ENCODE results near the gene BEAN1.
"Not testable (repeated sequence)": the region's sequence is repeated elsewhere in the genome, so short reads cannot be mapped to it uniquely, and the experiment has no call there.

The BEAN1 gene

DNA sequence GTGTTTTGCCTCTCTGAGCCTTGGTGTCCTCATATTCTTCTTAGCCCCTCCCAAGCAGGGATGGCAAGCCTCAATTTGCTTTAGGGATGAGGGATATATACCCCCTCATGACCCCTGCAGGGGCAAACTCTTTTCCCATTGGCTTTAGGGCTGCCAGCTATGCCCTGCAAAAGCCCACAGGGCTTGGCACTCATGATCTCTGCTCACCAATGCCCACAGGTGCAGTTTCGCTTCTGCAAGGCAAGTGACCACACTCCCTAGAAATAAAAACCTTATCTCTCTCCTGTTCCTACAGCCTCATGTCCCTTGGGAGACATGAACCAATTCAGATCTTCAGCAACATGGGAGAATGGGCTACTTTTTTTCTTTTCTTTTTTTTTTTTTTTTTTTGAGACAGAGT, 8.8 kb downstream of the BEAN1 start:
- Mint-ChIP-seq H3K36me3 (no peaks in the 10 kb centered on the region), H3K9me3 (no peaks in the 10 kb centered on the region), H3K4me3 (no peak overlapping the region), H3K27ac (no peak overlapping the region), H3K4me1 (no peaks in the 10 kb centered on the region), H3K27me3 (peaks cover 58 to 71% of the 10 kb centered on the region in 2 donors)
- ATAC-seq (replicated peaks), result no peak
- no peak for DNase-seq

DNA sequence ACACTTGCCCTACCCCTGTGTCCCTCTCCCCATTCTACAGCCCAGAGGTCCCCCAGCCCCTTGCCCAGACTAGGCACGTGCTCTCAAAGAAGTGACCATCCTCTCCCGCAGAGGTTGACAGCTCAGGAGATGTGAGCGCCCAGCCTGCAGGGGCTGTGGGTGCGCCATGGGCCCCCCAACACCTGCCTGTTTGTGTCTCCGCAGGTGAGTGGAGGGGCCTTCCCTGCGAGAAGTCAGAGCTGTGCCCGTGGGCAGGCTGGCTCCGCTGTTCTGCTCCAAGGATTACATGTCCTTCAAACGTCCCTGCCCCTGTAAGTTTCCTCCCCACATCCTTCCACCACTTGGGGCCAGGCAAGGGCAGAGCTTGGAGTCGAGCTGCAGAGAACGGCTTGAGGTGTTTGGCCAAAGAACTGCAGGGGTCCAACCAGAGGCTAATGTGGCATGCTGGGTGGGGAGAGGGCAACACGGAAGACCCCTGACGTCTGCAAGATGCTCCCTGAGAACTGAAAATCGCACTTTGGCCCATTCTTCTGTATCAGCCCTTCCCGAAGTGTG, 10.4 kb downstream of the BEAN1 start:
- H3K9me3 Mint-ChIP-seq, result no peaks in the 10 kb centered on the region
- H3K36me3 Mint-ChIP-seq, result no peaks in the 10 kb centered on the region
- no peak overlapping the region for H3K27ac Mint-ChIP-seq
- H3K4me3 Mint-ChIP-seq, result no peak overlapping the region
- no peaks in the 10 kb centered on the region for H3K4me1 Mint-ChIP-seq
- no peak for ATAC-seq (replicated peaks)
- DNase-seq, result no peak
- peaks cover 62 to 68% of the 10 kb centered on the region in 2 donors for H3K27me3 Mint-ChIP-seq

DNA sequence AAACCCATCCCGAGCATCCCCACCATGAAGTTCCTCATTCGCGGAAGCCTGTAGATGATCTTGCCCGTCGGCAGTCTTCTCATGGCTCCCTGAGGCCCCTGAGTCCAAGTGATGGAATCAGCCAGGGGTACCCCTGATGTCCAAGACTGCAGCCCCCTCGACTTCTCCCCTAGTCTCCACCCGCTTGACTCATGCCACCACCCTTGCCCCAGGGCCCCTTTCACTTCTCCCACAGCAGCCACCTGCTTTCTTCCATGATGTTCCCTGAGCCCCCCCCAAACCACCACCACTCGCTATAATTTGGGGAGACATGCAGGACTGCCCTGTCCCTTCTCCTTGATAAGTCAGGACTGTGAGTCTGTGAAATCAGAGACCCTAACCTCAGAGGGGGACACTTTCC, 11.4 kb downstream of the BEAN1 start:
- no peak overlapping the region for H3K4me3 Mint-ChIP-seq
- no peaks in the 10 kb centered on the region for H3K36me3 Mint-ChIP-seq
- no peaks in the 10 kb centered on the region for H3K9me3 Mint-ChIP-seq
- H3K4me1 Mint-ChIP-seq, result no peaks in the 10 kb centered on the region
- H3K27ac Mint-ChIP-seq, result no peak overlapping the region
- H3K27me3 Mint-ChIP-seq, result peaks cover 54 to 60% of the 10 kb centered on the region in 2 donors
- ATAC-seq (replicated peaks), result no peak
- no peak for DNase-seq

DNA sequence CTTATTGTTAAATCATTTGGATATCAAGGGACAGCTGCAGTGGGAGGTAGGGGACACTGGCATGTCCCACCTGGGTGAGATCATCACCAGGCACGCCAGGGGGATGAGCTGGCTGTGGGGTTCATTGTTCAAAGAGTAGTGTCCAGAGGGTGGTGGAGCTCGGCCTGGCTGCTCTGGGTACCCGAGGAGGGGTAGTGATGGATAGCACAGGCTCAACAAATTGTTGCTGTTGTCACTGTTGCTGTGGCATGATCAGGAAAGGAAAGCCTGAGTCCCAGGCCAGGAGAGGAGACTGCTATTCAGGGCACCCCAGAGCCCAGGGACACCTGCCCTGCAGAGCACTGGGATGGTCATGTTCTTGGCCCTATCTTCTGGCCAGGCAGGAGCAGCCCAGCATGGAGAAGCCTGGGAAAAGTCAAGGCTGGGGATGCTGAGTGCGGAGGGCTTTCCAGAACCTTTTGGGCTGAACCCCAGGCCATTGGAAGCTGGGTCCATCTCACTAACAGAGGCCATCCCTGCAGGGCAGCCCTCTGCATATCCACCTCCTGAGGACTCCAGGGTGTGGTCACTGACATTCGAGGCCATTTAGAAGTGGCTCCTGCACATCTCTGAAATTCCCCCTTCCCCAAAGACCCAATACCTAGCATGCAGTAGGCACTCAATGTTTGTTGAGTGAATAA, 12.1 kb downstream of the BEAN1 start:
- peaks cover 57 to 60% of the 10 kb centered on the region in 2 donors for H3K27me3 Mint-ChIP-seq
- H3K4me1 Mint-ChIP-seq, result no peaks in the 10 kb centered on the region
- no peaks in the 10 kb centered on the region for H3K9me3 Mint-ChIP-seq
- no peak for DNase-seq
- no peaks in the 10 kb centered on the region for H3K36me3 Mint-ChIP-seq
- H3K27ac Mint-ChIP-seq, result no peak overlapping the region
- ATAC-seq (replicated peaks), result no peak
- H3K4me3 Mint-ChIP-seq, result no peak overlapping the region

DNA sequence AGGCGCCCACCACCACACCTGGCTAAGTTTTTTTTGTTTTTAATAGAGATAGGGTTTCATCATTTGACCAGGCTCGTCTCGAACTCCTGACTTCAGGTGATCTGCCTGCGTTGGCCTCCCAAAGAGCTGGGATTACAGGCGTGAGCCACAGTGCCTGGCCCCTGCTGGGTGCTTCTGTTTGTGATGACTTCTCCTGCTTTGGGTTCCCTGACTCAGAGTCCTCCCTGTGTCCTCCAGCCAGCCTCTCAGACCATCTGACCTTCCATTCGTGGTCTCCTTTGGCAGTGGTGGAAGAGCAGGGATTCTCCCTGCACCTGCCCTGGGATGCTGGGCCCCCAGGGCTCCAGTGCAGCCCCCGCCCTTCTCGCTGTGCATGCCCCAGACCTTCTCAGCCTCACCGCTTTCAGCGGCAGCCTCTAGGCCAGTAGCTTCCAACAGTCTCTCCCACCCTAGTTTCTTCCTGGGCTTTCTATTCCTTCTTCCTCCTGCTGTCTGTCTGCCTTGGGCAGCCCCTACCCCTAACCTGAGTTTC, 13.2 kb downstream of the BEAN1 start:
- ATAC-seq (replicated peaks), result no peak
- H3K9me3 Mint-ChIP-seq, result no peaks in the 10 kb centered on the region
- H3K36me3 Mint-ChIP-seq, result no peaks in the 10 kb centered on the region
- H3K27me3 Mint-ChIP-seq, result peaks cover 52 to 61% of the 10 kb centered on the region in 2 donors
- no peak for DNase-seq
- H3K27ac Mint-ChIP-seq, result no peak overlapping the region
- no peaks in the 10 kb centered on the region for H3K4me1 Mint-ChIP-seq
- H3K4me3 Mint-ChIP-seq, result no peak overlapping the region

DNA sequence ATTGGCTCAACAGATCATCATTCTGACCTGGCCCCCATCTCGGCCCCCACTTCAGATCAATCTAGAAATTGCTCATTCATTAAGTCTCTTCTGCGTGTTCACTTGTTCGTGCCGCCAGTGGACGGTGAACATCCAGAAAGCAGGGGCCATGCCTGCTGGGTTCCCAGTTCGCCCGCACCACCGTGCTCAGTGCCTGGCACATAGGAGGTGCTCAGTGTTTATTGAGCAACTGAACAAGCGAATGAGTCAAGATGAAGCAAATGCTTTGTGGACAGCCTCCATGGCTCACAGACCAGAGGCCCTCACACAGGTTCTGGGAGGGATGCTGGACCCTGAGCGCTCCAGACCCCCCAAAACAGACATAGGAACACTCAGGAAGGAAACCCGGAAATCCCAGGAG, 13.9 kb downstream of the BEAN1 start:
- no peaks in the 10 kb centered on the region for H3K9me3 Mint-ChIP-seq
- no peak for ATAC-seq (replicated peaks)
- H3K27me3 Mint-ChIP-seq, result peaks cover 53 to 67% of the 10 kb centered on the region in 2 donors
- no peak overlapping the region for H3K4me3 Mint-ChIP-seq
- DNase-seq, result no peak
- no peaks in the 10 kb centered on the region for H3K36me3 Mint-ChIP-seq
- H3K4me1 Mint-ChIP-seq, result no peaks in the 10 kb centered on the region
- no peak overlapping the region for H3K27ac Mint-ChIP-seq

DNA sequence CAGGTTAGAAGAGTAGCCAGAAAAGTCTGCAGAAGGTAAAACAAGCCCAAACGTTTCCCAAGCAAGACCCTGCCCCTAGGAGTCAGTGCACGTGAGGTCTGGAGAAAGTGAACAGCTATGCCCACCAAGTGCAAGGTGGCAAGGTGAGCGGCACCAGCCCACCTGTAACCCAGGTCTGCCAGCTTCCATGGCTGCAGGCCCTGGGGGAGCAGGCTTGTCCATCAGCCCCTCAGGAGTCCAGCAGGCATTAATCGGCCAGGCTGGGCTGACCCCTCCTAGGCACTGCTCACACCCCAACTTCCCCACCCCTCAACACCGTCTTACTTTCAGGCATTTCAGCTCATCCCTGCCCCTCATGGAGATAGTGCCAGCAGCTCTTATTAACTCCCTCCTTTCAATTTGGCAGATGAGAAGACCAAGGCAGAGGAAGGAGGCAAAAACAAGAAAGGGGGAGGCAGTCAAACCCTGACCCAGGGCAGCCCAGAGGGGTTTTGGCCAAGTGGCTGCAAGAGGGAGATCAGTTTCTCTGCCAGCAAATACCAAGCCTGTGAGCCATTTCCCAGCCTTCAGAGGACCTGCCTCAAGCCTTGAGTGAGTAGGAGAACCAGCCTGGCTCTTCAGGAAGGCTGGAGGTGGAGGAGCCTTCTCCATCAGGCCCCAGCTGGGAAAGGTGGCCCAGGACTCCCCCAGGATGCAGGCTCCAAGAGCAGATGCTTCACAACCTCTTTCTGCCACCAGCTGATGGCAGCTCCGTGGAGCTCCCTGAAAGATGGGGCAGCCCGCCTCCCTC, 14.7 kb downstream of the BEAN1 start:
- Mint-ChIP-seq H3K4me1 (no peaks in the 10 kb centered on the region), H3K4me3 (no peak overlapping the region), H3K27me3 (peaks cover 61 to 75% of the 10 kb centered on the region in 2 donors), H3K27ac (no peak overlapping the region), H3K36me3 (no peaks in the 10 kb centered on the region), H3K9me3 (no peaks in the 10 kb centered on the region)
- DNase-seq (no peak), ATAC-seq (replicated peaks) (no peak)

GRCh38 chr16:66442502-66443268, 15.6 kb downstream of the BEAN1 start:
- Mint-ChIP-seq H3K4me3 (no peak overlapping the region), H3K36me3 (no peaks in the 10 kb centered on the region), H3K9me3 (no peaks in the 10 kb centered on the region), H3K27ac (no peak overlapping the region), H3K27me3 (peaks cover 57 to 74% of the 10 kb centered on the region in 2 donors), H3K4me1 (no peaks in the 10 kb centered on the region)
- DNase-seq, result no peak
- no peak for ATAC-seq (replicated peaks)

GRCh38 chr16:66443269-66443652, 16.2 kb downstream of the BEAN1 start:
- Mint-ChIP-seq H3K27me3 (peaks cover 55 to 74% of the 10 kb centered on the region in 2 donors), H3K9me3 (no peaks in the 10 kb centered on the region), H3K36me3 (no peaks in the 10 kb centered on the region), H3K4me3 (no peak overlapping the region), H3K27ac (no peak overlapping the region), H3K4me1 (no peaks in the 10 kb centered on the region)
- ATAC-seq (replicated peaks), result no peak
- no peak for DNase-seq

DNA sequence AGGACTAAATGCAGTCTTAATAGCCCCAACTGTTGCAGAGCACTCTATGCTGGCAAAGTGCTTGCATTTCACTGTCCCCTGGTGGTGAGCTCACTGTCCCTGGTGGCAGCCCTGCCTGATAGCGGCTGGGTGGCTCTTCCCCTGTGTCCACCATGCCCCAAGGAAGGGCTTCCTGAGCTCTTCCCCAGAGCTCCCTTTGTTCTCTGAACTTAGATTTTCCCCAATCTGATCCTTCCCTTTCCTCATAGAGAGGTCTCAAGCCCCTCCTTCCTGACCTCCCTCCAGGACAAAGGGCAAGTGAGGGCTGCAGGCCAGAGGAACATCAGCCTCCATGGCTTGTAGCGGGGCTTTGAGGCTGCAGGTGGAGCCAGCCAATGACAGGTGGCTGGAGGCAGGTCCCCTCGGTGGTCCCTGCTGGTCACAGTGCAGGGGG, 17.0 kb downstream of the BEAN1 start:
- no peaks in the 10 kb centered on the region for H3K4me1 Mint-ChIP-seq
- DNase-seq, result no peak
- peaks cover 48 to 71% of the 10 kb centered on the region in 2 donors for H3K27me3 Mint-ChIP-seq
- no peak for ATAC-seq (replicated peaks)
- H3K27ac Mint-ChIP-seq, result no peak overlapping the region
- no peak overlapping the region for H3K4me3 Mint-ChIP-seq
- H3K36me3 Mint-ChIP-seq, result no peaks in the 10 kb centered on the region
- H3K9me3 Mint-ChIP-seq, result no peaks in the 10 kb centered on the region

GRCh38 chr16:66446737-66447136, 19.6 kb downstream of the BEAN1 start:
- Mint-ChIP-seq H3K4me3 (no peak overlapping the region), H3K27me3 (peaks cover 30 to 52% of the 10 kb centered on the region in 2 donors), H3K36me3 (no peaks in the 10 kb centered on the region), H3K9me3 (no peaks in the 10 kb centered on the region), H3K27ac (no peak overlapping the region), H3K4me1 (no peaks in the 10 kb centered on the region)
- no peak for ATAC-seq (replicated peaks)
- no peak for DNase-seq

DNA sequence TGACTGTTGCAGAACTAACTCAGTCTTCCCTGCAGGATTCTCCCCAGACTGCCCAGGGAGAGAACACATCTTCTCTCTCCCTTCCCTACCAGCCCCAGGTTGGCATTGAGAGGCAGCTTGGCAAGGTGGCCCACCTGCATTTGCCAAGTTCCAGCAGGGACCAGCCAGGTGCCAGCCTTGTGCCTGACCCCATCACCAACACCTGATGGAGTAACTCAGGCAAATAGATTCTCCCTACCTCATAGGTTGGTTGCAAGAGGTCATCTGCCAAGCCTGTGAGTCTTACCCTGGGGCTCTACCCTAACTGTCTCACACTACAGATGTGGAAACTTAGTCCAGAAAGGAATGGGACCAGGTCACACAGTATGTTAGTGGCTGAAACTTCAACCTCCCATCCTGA, 20.4 kb downstream of the BEAN1 start:
- H3K36me3 Mint-ChIP-seq, result no peaks in the 10 kb centered on the region
- H3K27me3 Mint-ChIP-seq, result peaks cover 26 to 52% of the 10 kb centered on the region in 2 donors
- no peak overlapping the region for H3K4me3 Mint-ChIP-seq
- no peaks in the 10 kb centered on the region for H3K9me3 Mint-ChIP-seq
- DNase-seq (no peak), ATAC-seq (replicated peaks) (no peak)
- no peak overlapping the region for H3K27ac Mint-ChIP-seq
- no peaks in the 10 kb centered on the region for H3K4me1 Mint-ChIP-seq

- ATAC-seq (replicated peaks) (no peak), DNase-seq (no peak)
- Mint-ChIP-seq H3K27me3 (peaks cover 6 to 20% of the 10 kb centered on the region in 2 donors), H3K4me3 (no peak overlapping the region), H3K4me1 (no peaks in the 10 kb centered on the region), H3K27ac (no peak overlapping the region), H3K9me3 (no peaks in the 10 kb centered on the region), H3K36me3 (no peaks in the 10 kb centered on the region)
Observed at GRCh38 chr16:66451548-66451947, 24.5 kb downstream of the BEAN1 start.

DNA sequence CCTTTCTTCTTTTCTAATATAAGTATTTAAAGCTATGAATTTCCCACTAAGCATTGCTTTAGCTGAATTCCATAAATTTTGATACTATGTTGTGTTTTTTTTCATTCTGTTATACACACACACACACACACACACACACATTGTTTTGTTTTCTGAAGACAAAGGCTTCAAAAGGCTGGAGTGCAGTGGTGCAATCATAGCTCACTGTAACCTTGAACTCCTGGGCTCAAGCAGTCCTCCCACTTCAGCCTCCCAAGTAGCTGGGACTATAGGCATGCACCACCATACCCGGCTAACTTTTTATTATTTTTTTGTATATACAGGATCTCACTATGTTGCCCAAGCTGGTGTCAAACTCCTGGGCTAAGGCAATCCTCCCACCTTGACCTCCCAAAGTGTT, 26.1 kb downstream of the BEAN1 start:
- not testable (repeated sequence) for H3K27ac Mint-ChIP-seq; H3K4me1 Mint-ChIP-seq; H3K4me3 Mint-ChIP-seq; ATAC-seq (replicated peaks); H3K36me3 Mint-ChIP-seq; DNase-seq; H3K9me3 Mint-ChIP-seq
- peaks cover 13 to 20% of the 10 kb centered on the region in 2 donors for H3K27me3 Mint-ChIP-seq

Data from stimulated activated naive B cell treated with anti-CD40 and anti-IgM and Interleukin-4, amounts not matched to agents 10 μg/mL and 1 μg/mL and 100 μg/mL, for 72 hours (primary cell).